GM12864 (cell line): ENCODE measurements around the gene SLC23A2.
A peak's percentile ranks its signal among the peaks of the same experiment; 100 is the strongest.

Experiments used
- DNase-seq: peaks from one replicate; pipeline ENCODE4 v3.0.0-alpha.2; 2011; ENCODE audit warnings: low read depth
- H3K4me3 ChIP-seq: 2 replicates; pipeline ENCODE4 v1.5.1; 2011; ENCODE audit warnings: mild to moderate bottlenecking, low read depth, low read length, control low read depth
- TF ChIP-seq, protein P1 (sequence below): IDR thresholded peaks from 2 replicates; pipeline ENCODE4 v1.5.1; 2011; ENCODE audit warnings: low read depth, mild to moderate bottlenecking, moderate library complexity, low read length, control low read depth, inconsistent platforms; ENCODE audit errors: missing control alignments

The SLC23A2 gene

DNA sequence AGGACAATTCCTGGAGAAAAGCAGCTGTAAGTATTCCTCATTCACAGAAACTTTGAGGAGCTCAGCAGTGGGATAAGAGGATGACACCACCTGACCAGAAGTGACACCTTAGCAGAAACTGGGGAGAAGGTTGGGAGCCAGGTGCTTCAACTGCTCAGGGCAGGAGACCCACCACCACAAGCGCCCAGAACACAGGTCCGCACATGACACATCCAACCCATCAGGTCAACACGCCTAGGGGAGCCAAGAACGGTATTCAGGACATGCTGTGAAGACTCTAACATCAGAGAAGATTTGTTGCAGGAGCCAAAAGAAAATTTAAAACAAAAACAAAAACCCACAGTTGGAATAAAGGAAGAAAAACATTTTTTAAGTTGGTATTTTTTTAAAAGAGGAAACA, 50.5 kb downstream of the SLC23A2 start:
- no peak for DNase-seq
- TF ChIP-seq, protein P1, sequence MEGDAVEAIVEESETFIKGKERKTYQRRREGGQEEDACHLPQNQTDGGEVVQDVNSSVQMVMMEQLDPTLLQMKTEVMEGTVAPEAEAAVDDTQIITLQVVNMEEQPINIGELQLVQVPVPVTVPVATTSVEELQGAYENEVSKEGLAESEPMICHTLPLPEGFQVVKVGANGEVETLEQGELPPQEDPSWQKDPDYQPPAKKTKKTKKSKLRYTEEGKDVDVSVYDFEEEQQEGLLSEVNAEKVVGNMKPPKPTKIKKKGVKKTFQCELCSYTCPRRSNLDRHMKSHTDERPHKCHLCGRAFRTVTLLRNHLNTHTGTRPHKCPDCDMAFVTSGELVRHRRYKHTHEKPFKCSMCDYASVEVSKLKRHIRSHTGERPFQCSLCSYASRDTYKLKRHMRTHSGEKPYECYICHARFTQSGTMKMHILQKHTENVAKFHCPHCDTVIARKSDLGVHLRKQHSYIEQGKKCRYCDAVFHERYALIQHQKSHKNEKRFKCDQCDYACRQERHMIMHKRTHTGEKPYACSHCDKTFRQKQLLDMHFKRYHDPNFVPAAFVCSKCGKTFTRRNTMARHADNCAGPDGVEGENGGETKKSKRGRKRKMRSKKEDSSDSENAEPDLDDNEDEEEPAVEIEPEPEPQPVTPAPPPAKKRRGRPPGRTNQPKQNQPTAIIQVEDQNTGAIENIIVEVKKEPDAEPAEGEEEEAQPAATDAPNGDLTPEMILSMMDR: no peak
- no peak overlapping the region for H3K4me3 ChIP-seq

DNA sequence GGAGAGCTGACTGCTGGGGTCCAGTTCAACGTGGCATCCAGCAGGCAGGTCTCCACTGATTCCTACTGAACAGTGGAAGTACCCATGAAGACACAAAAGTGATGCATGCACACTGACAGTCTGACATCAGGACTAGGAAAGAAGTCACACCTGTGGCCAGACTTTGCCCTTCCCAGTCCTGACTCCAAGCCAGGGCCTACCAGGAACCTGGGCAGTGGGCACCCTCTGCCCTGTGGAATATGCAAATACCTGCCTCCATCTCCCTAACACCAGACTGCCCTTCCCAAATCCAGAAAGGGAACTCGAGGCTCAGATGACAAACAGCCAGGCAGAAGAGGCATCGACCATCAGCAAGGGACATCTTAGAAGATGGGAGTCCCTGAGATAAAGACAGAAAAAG, 50.9 kb downstream of the SLC23A2 start:
- no peak overlapping the region for H3K4me3 ChIP-seq
- no peak for DNase-seq
- TF ChIP-seq, protein P1: no peak

DNA sequence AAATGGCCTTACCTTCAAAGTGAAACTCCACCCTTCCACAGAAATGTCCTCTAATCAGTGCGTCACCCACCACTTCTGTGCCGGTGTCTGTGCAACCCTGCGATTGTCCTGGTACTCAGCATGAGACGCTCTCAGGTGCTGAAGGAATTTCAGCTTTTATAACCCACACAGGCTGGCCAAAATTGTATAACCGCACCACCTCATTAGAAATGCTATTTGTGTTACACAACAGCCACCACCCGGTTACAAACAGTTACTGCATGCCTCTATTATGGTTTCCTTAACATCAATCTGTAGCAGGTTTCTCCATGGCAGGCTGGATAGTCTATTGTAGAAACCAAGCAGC, 51.5 kb downstream of the SLC23A2 start:
- no peak for DNase-seq
- H3K4me3 ChIP-seq: peak overlapping the region; percentile 16
- TF ChIP-seq, protein P1: peak; percentile 74

DNA sequence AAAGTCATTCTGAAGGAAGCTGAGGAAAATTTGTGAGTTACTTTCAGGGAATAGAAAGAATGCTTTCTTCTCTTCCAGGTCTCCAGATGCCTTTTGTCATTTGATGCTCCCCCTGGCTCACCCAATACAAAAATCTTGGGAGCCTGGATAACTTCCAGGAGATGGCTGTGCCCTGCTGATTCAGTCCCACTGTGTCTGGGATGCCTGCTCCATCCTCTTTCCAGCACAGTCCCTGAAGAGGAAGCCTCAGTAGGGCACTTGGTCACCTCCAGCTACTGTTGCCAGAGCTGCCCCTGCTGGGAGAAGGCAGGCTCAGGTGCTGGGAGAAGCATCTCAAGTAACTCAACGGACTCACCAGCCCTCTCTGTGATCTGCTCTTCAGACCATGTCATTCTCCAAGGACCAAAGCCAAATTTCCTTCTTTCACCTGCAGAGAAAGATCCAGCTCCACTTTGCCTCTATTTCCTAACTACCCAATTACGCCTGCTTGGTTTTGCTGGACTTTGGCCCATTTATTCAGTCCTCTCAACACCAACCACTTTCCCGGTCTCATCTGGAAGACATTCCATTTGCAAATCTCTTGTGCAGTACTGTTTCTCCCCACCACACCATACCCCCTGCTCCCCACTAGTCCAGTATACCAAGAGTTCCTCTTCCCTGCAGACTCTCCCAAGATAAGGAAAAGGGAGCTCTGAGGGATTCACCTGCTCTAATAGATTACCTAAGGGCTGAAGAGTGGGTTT, 53.3 kb downstream of the SLC23A2 start:
- DNase-seq: no peak
- H3K4me3 ChIP-seq: no peak overlapping the region
- TF ChIP-seq, protein P1: no peak

DNA sequence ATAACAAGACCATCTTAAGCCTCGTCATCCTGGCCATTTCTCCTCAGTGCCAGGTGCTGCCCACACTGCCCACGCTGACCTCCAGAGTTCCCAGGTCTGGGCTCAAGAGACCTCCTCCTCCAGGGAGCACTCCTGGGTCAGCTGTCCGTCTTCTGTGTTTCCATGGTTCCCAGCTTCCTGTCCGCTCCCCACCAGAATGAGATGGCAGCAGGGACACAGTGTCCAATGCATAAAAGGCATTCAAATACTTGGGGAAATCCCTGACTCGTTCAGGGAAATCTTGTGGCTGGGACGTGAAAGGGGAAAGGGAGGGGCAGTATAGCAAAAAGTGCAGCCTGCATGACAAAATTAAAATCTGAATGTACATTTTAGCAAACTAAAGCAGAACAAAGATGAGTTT, 54.3 kb downstream of the SLC23A2 start:
- DNase-seq: peak; percentile 16
- TF ChIP-seq, protein P1: no peak
- H3K4me3 ChIP-seq: no peak overlapping the region

DNA sequence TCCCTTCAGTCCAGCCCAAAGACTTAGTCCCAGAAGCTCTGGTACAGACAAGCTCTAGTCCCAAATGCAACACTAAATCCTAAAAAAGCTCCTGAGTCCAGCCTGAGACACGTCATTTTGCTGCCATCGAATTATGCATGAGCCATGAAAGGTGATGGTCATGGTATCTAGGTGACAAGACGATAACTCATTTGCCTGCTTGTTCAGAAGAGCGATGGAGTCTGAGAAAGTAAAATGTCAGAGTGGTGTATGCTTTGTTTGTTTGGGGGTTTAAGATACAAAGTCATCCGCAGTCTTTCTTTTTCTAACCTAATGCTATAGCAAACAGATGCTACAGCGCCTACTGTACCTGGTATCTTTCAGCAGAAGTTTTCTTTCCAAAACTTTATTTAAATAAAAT, 54.7 kb downstream of the SLC23A2 start:
- H3K4me3 ChIP-seq: no peak overlapping the region
- no peak for DNase-seq
- TF ChIP-seq, protein P1: no peak
